A673 (cell line): Measurements from ENCODE around the gene PRL. TPM values are rescaled to one million over a fixed set of nuclear protein-coding genes. Genes with fewer than 3 reads are reported as not detected.

Source experiments
- BruUV-seq: library from RNA; stranded (reverse); fragments of 400-500 nt; replicated peaks from 2 replicates; lab custom pipeline; 2021; lab: Mats Ljungman, UMichigan
- CTCF ChIA-PET: fragments of 300-600 bp; sonication (Branson Sonifier 250); formaldehyde crosslinking; loops from one replicate; lab custom pipeline; 2022; ENCODE audit warnings: antibody characterized with exemption; lab: Charles Lee
- POLR2A ChIA-PET: fragments of 300-600 bp; sonication (Branson Sonifier 250); formaldehyde crosslinking; loops from one replicate; lab custom pipeline; 2022; ENCODE audit warnings: antibody characterized with exemption; ENCODE audit not compliant: low non-redundant PET; lab: Charles Lee
- DNase-seq: peaks from one replicate; pipeline ENCODE4 v3.0.0-alpha.2; 2015; ENCODE audit warnings: low spot score
- H3K27ac ChIP-seq: fragments of 200-600 bp; sonication (generic); 2 replicates; pipeline ENCODE4 v1.5.1; 2016; ENCODE audit warnings: mixed run types, low read depth, mild to moderate bottlenecking, mixed read lengths, antibody characterized with exemption, low read length; ENCODE audit not compliant: poor library complexity, severe bottlenecking
- H3K27me3 ChIP-seq: fragments of 200-600 bp; sonication (generic); replicated peaks from 2 replicates; pipeline ENCODE4 v1.6.1; 2017; ENCODE audit warnings: mixed run types, low read depth, mild to moderate bottlenecking, mixed read lengths, antibody characterized with exemption, low read length; ENCODE audit not compliant: insufficient read depth, poor library complexity
- H3K36me3 ChIP-seq: fragments of 200-600 bp; sonication (generic); 2 replicates; pipeline ENCODE4 v1.6.1; 2016; ENCODE audit warnings: mixed run types, mild to moderate bottlenecking, mixed read lengths, antibody characterized with exemption, low read length; ENCODE audit not compliant: insufficient read depth, poor library complexity, severe bottlenecking
- H3K4me1 ChIP-seq: fragments of 200-600 bp; sonication (generic); 2 replicates; pipeline ENCODE4 v1.6.1; 2017; ENCODE audit warnings: mixed run types, mild to moderate bottlenecking, mixed read lengths, antibody characterized with exemption, low read length; ENCODE audit not compliant: insufficient read depth, poor library complexity, severe bottlenecking
- H3K4me3 ChIP-seq: fragments of 200-600 bp; sonication (generic); 2 replicates; pipeline ENCODE4 v1.5.1; 2016; ENCODE audit warnings: low read depth, mixed run types, mild to moderate bottlenecking, mixed read lengths, low read length; ENCODE audit not compliant: poor library complexity, severe bottlenecking
- H3K9me3 ChIP-seq: fragments of 200-600 bp; sonication (generic); 2 replicates; pipeline ENCODE4 v1.6.1; 2016; ENCODE audit warnings: mixed run types, low read depth, mild to moderate bottlenecking, mixed read lengths, antibody characterized with exemption, low read length; ENCODE audit not compliant: poor library complexity, severe bottlenecking
- CTCF ChIP-seq: fragments of 300-800, 200-600 bp; sonication (generic); conservative IDR thresholded peaks from 2 replicates; pipeline ENCODE4 v1.5.1; 2017; ENCODE audit warnings: low read depth, mild to moderate bottlenecking, antibody characterized with exemption, low read length, moderate library complexity, mixed read lengths
- EZH2 ChIP-seq: fragments of 200-600 bp; sonication (generic); IDR thresholded peaks from 2 replicates; pipeline ENCODE4 v1.6.1; 2017; ENCODE audit warnings: borderline replicate concordance, low read depth, mild to moderate bottlenecking, mixed read lengths, antibody characterized with exemption, low read length; ENCODE audit not compliant: poor library complexity, severe bottlenecking
- intact Hi-C: fragments of 100-400 bp; cut with micrococcal nuclease; formaldehyde crosslinking; loops from one replicate; pipeline ENCODE4 v1.10.0; 2022; ENCODE audit not compliant: unreplicated experiment
- total RNA-seq: library from RNA; stranded (reverse); gene quantifications from 2 replicates; pipeline ENCODE4 v1.2.3, GENCODE V29; 2021

PRL gene
- total RNA-seq, 1 experiment from 2014 or later = not detected

DNA sequence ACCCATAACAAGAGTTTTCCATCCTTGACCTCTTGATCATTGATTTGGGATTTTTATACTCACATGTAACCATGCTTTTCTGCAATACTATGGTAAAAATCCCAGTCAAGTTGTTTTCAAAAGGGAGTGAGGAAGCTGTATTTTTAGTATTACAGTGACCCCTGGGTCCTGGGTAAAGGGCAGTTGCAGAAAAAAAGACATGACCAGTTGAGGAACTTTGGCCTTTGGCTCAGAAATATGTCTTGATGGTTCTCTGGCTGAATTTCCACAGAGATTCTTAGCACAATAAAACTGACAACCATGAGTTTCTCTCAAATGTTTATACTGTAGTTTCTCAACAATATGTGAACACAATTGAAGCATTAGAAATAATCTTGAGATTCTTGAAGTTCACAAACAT lies 28.6 kb upstream of the PRL start:
- intact Hi-C loops = no loop called here
- no peak overlapping the region for H3K4me3 ChIP-seq
- BruUV-seq = no TSS peak
- TF ChIP-seq CTCF (no peak), EZH2 (no peak)
- H3K27ac ChIP-seq = no peak overlapping the region
- CTCF ChIA-PET = no interaction called here
- DNase-seq = no peak
- POLR2A ChIA-PET = no interaction called here
- H3K9me3 ChIP-seq = no peaks in the 10 kb centered on the region
- no peaks in the 10 kb centered on the region for H3K36me3 ChIP-seq
- no peaks in the 10 kb centered on the region for H3K4me1 ChIP-seq
- H3K27me3 ChIP-seq = no peaks in the 10 kb centered on the region

DNA sequence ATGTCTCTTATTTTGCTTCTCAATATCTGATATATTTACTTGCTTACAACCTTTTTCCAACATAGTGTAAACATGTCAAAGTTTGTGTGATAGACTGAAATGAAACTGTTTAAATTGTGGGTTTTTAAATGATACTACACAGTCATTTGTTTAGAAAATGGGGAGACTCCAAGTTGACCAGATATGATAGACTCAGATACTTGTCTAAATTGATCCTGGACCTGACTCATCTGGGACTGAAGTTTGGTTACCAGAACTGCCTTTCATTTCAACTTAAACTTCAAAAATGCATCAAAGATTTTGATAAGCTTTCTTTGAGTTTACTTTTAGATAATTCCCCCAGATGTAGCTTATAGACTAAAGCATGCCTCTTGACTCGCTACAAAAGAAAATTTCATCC lies 27.0 kb upstream of the PRL start:
- Histone ChIP-seq H3K4me1 (no peaks in the 10 kb centered on the region), H3K27ac (no peak overlapping the region), H3K4me3 (no peak overlapping the region), H3K36me3 (no peaks in the 10 kb centered on the region), H3K9me3 (no peaks in the 10 kb centered on the region), H3K27me3 (no peaks in the 10 kb centered on the region)
- intact Hi-C loops = no loop called here
- no peak for DNase-seq
- TF ChIP-seq EZH2 (no peak), CTCF (no peak)
- ChIA-PET CTCF (no interaction called here), POLR2A (no interaction called here)
- BruUV-seq = no TSS peak

GRCh38 chr6:22322103-22323030 lies 25.5 kb upstream of the PRL start:
- intact Hi-C loops = no loop called here
- ChIA-PET CTCF (no interaction called here), POLR2A (no interaction called here)
- H3K27ac ChIP-seq = no peak overlapping the region
- no peaks in the 10 kb centered on the region for H3K4me1 ChIP-seq
- H3K9me3 ChIP-seq = no peaks in the 10 kb centered on the region
- H3K27me3 ChIP-seq = no peaks in the 10 kb centered on the region
- H3K4me3 ChIP-seq = no peak overlapping the region
- H3K36me3 ChIP-seq = no peaks in the 10 kb centered on the region
- BruUV-seq = no TSS peak
- TF ChIP-seq CTCF (no peak), EZH2 (no peak)
- DNase-seq = no peak
